Measurements from ENCODE around the gene SMARCB1. TPM values are rescaled to one million over a fixed set of nuclear protein-coding genes. Genes with fewer than 3 reads are reported as not detected.

SMARCB1 gene
- total and polyA plus RNA-seq, 2 of the 4 experiments (the other 2 are of a cell fraction) = 110 to 159 TPM

DNA sequence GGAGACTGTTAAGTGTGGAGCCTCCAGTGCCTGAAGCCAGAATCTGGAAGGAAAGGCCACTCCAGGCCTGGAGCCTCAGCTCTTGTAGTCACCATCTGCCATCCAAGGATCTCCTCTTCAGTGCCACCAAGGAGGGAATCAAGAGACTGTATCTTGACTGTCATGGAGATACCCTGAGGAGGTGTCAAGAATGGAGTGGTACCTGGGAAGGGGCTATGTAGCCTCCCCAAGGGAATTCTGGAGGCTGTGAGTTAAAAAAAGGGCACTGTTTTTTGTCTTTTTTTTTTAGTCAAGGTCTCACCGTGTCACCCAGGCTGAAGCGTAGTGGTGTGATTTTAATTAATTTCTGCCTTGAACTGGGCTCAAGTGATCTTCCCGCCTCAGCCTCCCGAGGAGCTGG, 27.2 kb upstream of the SMARCB1 start:
- Histone ChIP-seq H3K9me1 (ENCODE audit: insufficient read depth, low read length) (0 out of 2 replicates have a peak, but pooled peaks cover 7% of the 10 kb centered on the region), H4K8ac (ENCODE audit: low read depth in 2 of 2, low read length in 2 of 2) (no peak overlapping the region), H3K9ac (ENCODE audit: low read depth, low read length) (no peak overlapping the region), H3K9me3 (ENCODE audit: control insufficient read depth, insufficient read depth, low read length) (no peaks in the 10 kb centered on the region), H2AFZ (replicated peaks; ENCODE audit: low read length, poor library complexity) (no peak overlapping the region), H3K36me3 (ENCODE audit: control insufficient read depth, insufficient read depth, low read length) (no peaks in the 10 kb centered on the region), H2AK5ac (ENCODE audit: low read depth, low read length) (no peak overlapping the region), H3K56ac (ENCODE audit: extremely low read depth, insufficient read depth, low read length) (no peak overlapping the region), H3K23ac (ENCODE audit: low read depth, low read length) (no peak overlapping the region), H4K91ac (ENCODE audit: insufficient read depth, low read depth, low read length) (no peak overlapping the region), H3K4me2 (ENCODE audit: low read depth, low read length) (no peak overlapping the region), H3K79me1 (ENCODE audit: low read depth in 1 of 2, low read length in 2 of 2) (no peaks in the 10 kb centered on the region), H4K20me1 (ENCODE audit: insufficient read depth, low read length) (no peaks in the 10 kb centered on the region), H4K5ac (ENCODE audit: low read depth, low read length) (no peak overlapping the region), H3K4me3 (ENCODE audit: insufficient read depth, low read depth, low read length) (no peak overlapping the region), H2BK5ac (ENCODE audit: low read depth, low read length, poor library complexity, severe bottlenecking) (no peak overlapping the region), H2AK9ac (replicated peaks; ENCODE audit: low read depth, low read length, poor library complexity) (no peak overlapping the region), H2BK20ac (ENCODE audit: low read depth, low read length) (no peak overlapping the region), H2BK15ac (ENCODE audit: low read depth, low read length) (no peak overlapping the region), H2BK120ac (ENCODE audit: low read depth, low read length) (no peak overlapping the region), H3K18ac (ENCODE audit: low read depth, low read length) (no peak overlapping the region), H3K14ac (replicated peaks; ENCODE audit: low read depth, low read length) (no peak overlapping the region), H3K27ac (ENCODE audit: insufficient read depth, low read length) (no peak overlapping the region), H3K4me1 (ENCODE audit: control insufficient read depth, insufficient read depth, low read length) (peaks cover 8% of the 10 kb centered on the region), H3K27me3 (ENCODE audit: control insufficient read depth, insufficient read depth, low read length) (0 out of 2 replicates have a peak, but pooled peaks cover 1% of the 10 kb centered on the region), H3K4ac (ENCODE audit: low read depth, low read length) (no peak overlapping the region)
- DNase-seq (no peak), ATAC-seq (ENCODE audit: low read depth) (no peak)
- intact Hi-C loops (cut with micrococcal nuclease) (no loop called here), in situ Hi-C loops (cut with MboI; ENCODE audit: low sequenced_read_pairs) (no loop called here), dilution Hi-C loops (cut with HindIII; ENCODE audit: low sequenced_read_pairs, unreplicated experiment) (no loop called here)
- 80% methylated on average over 1 of the region's 4 CpGs; no CpG with 5 or more reads in 1 of the 2 experiments for WGBS, 2 experiments (ENCODE audit: extremely low coverage in 2 of 2, insufficient read length in 1 of 2)
- ChIA-PET POLR2A (ENCODE audit: unreplicated experiment) (no interaction called here), CTCF (no interaction called here)
- TF ChIP-seq MXI1 (IDR thresholded peaks at IDR 0.05; ENCODE audit: borderline replicate concordance, low read depth, low read length) (no peak), FOS (IDR thresholded peaks at IDR 0.05; ENCODE audit: low read depth, low read length) (no peak), RCOR1 (IDR thresholded peaks at IDR 0.05; ENCODE audit: insufficient replicate concordance, low read length) (no peak)
- no TSS peak for BruUV-seq (replicated peaks)
